ENCODE data around the gene ANKRD17. TPM values are rescaled to one million over a fixed set of nuclear protein-coding genes. Genes with fewer than 3 reads are reported as not detected.

ANKRD17 gene
- total and polyA plus RNA-seq, 9 of the 15 experiments (the other 6 are each of a cell fraction or from before 2014, with no cell fraction given) = 25.5 to 86.9 (median 52.2) TPM

DNA sequence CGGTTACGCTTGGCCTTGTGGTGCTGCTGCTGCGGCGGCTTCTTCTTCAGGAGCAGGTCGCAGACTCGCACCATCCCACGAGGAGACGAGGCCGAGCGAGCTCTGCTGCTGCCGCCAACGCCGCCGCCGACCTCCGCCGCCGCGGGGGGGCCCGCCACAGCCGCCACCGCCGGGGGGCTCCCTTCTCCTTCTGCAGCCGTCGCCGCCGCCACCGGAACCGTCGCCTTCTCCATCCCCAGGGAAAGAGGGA, 237 bp downstream of the ANKRD17 start (continued):
- TF ChIP-seq CC2D1A (IDR thresholded peaks at IDR 0.05) (no peak), CXXC5 (CRISPR knock-in tag; IDR thresholded peaks at IDR 0.05) (peak; percentile 18), ZNF165 (CRISPR knock-in tag; IDR thresholded peaks at IDR 0.05; ENCODE audit: borderline replicate concordance) (no peak), VEZF1 (CRISPR knock-in tag; IDR thresholded peaks at IDR 0.05) (peak; percentile 99), KLF13 (tag; IDR thresholded peaks at IDR 0.05; ENCODE audit: borderline replicate concordance, low read depth) (no peak), TGIF2 (CRISPR knock-in tag; IDR thresholded peaks at IDR 0.05) (0 out of 2 replicates have a peak, but pooled peaks have one; percentile 69), PCBP1 (IDR thresholded peaks at IDR 0.05; ENCODE audit: low read depth, low read length, poor library complexity, severe bottlenecking) (no peak), HLTF (IDR thresholded peaks at IDR 0.05) (0 out of 2 replicates have a peak, but pooled peaks have one; percentile 0), EGR1 (conservative IDR thresholded peaks at IDR 0.05) (0 out of 2 replicates have a peak, but pooled peaks have one; percentile 1), MAZ (CRISPR knock-in tag; conservative IDR thresholded peaks at IDR 0.05 in 1 of 2, IDR thresholded peaks at IDR 0.05 in 1 of 2) (0 out of 4 replicates have a peak, but pooled peaks of 1 of the 2 experiments have one; percentile 69), KLF6 (CRISPR knock-in tag; IDR thresholded peaks at IDR 0.05; ENCODE audit: borderline replicate concordance) (no peak), ZNF699 (CRISPR knock-in tag; IDR thresholded peaks at IDR 0.05; ENCODE audit: insufficient replicate concordance) (no peak), ASH1L (IDR thresholded peaks at IDR 0.05; ENCODE audit: borderline replicate concordance, low read depth, partially characterized antibody) (no peak), ZNF398 (CRISPR knock-in tag; IDR thresholded peaks at IDR 0.05) (no peak), SNIP1 (IDR thresholded peaks at IDR 0.05; ENCODE audit: low read depth) (no peak)
- TF ChIP-seq, protein P1, sequence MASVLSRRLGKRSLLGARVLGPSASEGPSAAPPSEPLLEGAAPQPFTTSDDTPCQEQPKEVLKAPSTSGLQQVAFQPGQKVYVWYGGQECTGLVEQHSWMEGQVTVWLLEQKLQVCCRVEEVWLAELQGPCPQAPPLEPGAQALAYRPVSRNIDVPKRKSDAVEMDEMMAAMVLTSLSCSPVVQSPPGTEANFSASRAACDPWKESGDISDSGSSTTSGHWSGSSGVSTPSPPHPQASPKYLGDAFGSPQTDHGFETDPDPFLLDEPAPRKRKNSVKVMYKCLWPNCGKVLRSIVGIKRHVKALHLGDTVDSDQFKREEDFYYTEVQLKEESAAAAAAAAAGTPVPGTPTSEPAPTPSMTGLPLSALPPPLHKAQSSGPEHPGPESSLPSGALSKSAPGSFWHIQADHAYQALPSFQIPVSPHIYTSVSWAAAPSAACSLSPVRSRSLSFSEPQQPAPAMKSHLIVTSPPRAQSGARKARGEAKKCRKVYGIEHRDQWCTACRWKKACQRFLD (CRISPR knock-in tag; IDR thresholded peaks at IDR 0.05) = peak; percentile 18; the same call in 1 of the 2 replicates
- TF ChIP-seq, protein P2, sequence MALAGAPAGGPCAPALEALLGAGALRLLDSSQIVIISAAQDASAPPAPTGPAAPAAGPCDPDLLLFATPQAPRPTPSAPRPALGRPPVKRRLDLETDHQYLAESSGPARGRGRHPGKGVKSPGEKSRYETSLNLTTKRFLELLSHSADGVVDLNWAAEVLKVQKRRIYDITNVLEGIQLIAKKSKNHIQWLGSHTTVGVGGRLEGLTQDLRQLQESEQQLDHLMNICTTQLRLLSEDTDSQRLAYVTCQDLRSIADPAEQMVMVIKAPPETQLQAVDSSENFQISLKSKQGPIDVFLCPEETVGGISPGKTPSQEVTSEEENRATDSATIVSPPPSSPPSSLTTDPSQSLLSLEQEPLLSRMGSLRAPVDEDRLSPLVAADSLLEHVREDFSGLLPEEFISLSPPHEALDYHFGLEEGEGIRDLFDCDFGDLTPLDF (CRISPR knock-in tag; IDR thresholded peaks at IDR 0.05) = no peak
- TF ChIP-seq, protein P3, sequence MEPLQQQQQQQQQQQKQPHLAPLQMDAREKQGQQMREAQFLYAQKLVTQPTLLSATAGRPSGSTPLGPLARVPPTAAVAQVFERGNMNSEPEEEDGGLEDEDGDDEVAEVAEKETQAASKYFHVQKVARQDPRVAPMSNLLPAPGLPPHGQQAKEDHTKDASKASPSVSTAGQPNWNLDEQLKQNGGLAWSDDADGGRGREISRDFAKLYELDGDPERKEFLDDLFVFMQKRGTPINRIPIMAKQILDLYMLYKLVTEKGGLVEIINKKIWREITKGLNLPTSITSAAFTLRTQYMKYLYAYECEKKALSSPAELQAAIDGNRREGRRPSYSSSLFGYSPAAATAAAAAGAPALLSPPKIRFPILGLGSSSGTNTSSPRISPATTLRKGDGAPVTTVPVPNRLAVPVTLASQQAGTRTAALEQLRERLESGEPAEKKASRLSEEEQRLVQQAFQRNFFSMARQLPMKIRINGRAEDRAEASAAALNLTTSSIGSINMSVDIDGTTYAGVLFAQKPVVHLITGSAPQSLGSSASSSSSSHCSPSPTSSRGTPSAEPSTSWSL (CRISPR knock-in tag; IDR thresholded peaks at IDR 0.05; ENCODE audit: borderline replicate concordance) = no peak
